GM19023 (cell line): ENCODE results near the gene MBTPS2.
"Not testable (repeated sequence)": the region's sequence is repeated elsewhere in the genome, so short reads cannot be mapped to it uniquely, and the experiment has no call there.

Experiments used
- ATAC-seq: cut with Tn5 transposase; IDR thresholded peaks from one replicate; pipeline ENCODE4 v1.9.1; 2021; ENCODE audit warnings: mild to moderate bottlenecking, moderate library complexity; ENCODE audit not compliant: unreplicated experiment

The MBTPS2 gene

DNA sequence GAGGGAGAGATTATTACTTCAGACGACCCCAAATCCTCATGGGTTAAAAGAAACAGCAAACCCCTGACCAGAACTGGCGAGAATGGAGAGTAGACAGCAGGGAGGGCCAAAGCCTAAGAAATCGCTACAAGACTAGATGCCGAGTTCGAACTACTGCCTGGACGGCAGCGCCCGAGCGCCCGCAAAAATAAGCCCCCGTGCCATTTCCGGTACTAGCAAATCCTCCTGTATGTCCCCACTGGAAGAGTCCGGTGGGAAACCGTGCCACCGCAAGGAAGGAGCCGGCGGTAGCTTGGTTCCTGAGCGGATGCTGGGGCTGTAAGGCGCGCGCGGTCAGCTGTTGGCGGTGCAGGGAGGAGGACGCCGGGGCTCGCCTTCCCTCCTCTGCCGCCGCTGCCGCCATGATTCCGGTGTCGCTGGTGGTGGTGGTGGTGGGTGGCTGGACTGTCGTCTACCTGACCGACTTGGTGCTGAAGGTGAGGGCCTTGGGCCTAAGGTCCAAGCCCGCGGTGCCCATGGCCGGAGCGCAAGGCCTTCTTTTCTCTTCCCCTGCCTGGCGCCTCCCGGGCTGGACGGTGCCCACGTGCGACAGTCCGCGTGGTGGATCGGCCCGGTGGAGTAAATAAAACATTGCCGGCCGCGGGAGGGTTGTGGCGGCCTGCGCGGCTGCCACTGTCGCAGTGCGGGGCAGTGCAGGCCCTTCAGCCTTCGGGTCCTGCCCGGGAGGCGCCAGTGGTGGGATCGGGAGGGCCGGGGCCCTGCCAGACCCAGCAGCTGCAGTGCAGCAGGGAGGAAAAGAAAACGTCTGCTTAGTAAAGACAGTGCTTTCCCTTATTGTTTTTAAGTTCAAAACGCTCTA lies at the start of gene MBTPS2:
MBTPS2 (plus strand) TSS at position 284 of the 859 bp plus-strand sequence; CDS start at position 402, 118 bp downstream.
- peak; percentile 84 for ATAC-seq

- ATAC-seq: peak; percentile 54
Measured at GRCh38 chrX:21798677-21799219, 40.7 kb upstream of the MBTPS2 start.

DNA sequence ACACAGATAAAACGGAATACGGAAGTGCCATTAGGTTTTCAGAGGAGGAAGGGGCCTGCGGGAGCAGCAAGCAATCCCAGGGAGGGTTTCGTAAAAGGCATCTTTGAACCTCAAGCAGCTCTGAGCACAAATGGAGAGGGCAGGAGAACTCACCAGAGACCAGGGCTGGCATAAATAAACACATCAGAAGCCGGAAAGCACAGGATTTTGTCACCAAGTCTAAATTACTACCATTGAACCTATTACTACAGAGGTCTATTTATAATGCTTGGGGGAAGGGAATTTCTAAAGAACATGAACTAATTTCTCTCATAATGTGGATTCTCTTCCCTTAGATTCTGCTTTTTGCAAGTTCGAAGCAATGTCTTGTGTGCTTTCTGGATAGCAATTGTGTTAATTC lies 39.6 kb upstream of the MBTPS2 start:
- ATAC-seq: no peak

DNA sequence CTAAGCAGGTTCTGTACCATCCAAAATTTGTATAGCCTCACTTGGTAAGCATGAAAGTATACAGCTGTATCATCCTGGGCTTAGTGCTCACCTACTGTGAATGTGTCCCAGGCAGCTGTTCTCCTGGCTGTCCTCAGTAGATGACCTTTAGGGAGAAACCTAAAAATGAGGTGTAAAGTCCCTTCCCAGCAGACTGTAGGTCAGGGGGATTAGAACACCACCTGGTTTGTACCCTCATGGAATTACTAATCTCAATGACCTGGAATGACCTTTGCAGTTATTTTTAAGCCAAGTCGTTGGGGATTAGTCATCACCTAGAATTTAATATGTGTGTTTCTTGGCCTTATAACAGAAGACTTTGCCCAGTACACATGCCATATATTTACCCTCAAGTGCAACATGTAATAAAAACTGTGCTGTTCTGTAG lies 39.1 kb upstream of the MBTPS2 start:
- no peak for ATAC-seq

- ATAC-seq: no peak
Measured at GRCh38 chrX:21802054-21802670, 37.3 kb upstream of the MBTPS2 start.

GRCh38 chrX:21802839-21803238 lies 36.6 kb upstream of the MBTPS2 start:
- ATAC-seq: no peak

GRCh38 chrX:21806691-21807090 lies 32.7 kb upstream of the MBTPS2 start:
- ATAC-seq: no peak

GRCh38 chrX:21811832-21812231 lies 27.6 kb upstream of the MBTPS2 start:
- no peak for ATAC-seq

- ATAC-seq: no peak
Measured at GRCh38 chrX:21812628-21813027, 26.8 kb upstream of the MBTPS2 start.

DNA sequence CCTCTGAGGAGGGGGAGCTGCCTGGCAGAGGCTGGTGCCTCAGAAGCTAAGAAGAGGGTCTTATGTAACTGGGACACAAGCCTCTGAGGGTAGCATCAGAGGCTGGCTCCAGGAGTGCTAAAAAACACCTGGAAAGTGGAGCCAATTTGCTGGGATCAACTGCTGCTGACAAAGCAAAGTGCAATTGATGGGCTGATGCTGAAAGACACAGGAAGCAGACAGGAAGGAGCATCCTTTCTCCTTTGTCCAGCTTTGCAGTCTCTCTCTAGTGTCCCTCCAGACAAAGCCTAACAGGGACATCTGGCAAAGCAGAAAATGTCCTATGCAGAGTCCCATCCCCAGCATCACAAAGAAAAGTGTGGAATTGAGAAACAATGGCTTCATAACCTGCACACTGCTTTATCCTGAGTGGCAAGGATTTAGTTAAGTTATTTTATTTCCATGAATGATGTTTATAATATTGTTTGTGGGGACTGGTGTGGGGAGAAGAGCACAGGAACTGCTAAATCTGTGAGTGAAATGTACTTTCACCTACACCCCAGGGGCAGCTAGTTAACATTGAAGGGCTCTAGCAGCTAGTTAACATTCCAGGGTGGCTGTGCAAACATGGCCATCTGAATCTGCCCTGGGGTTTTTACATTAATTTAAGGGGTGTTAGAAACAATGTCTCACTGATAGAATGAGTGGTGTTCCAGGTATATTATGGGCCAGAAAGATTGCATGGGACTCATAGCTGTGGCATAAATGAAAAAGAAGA lies 25.6 kb upstream of the MBTPS2 start:
- ATAC-seq: no peak

DNA sequence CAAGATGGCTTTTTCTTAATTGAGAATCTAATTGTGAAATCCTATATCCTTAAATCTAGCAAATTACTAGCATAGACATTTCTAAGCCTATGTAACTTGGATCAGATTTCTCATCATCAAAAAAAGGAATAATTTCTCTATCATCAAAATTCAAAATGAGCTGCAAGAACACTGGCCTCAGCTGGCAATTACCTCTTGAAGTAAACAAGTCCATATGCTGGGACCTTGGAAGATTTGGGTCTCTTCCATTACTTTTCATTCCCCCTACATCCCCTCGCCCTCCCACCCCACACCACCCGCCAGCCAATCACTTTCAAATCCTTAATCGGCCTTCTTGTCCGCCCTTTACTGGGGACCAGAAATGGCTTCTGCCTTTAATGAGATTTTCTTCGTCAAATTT lies 23.3 kb upstream of the MBTPS2 start:
- ATAC-seq: no peak

DNA sequence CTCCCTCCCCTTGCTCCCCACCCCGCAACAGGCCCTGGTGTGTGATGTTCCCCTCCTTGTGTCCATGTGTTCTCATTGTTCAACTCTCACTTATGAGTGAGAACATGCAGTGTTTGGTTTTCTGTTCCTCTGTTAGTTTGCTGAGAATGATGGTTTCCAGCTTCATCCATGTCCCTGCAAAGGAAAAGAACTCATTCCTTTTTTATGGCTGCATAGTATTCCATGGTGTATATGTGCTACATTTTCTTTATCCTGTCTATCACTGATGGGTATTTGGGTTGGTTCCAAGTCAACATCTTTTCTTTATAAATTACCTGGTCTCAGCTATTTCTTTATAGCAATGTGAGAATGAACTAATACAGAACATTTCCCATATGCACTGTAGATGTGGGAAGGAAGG lies 19.2 kb upstream of the MBTPS2 start:
- not testable (repeated sequence) for ATAC-seq

DNA sequence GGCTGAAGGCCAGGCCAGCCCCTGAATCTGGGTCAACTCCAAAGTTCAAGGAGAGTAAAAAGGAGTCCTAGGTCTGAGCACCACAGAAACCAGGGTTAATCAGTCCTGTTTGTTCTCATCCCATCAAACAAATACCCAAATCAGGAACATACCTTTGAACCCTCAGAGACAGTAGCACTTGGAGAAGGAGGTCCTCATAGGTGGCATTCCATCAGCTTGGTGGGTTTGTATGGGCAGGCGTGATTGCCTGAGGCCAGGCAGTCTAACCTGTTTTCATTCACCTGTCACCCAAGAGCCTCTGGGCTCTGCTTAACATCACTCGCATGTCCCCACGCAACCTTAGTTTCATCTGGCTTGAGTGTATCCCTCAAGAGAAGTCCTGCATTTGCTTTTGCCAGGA lies 17.5 kb upstream of the MBTPS2 start:
- ATAC-seq: no peak

DNA sequence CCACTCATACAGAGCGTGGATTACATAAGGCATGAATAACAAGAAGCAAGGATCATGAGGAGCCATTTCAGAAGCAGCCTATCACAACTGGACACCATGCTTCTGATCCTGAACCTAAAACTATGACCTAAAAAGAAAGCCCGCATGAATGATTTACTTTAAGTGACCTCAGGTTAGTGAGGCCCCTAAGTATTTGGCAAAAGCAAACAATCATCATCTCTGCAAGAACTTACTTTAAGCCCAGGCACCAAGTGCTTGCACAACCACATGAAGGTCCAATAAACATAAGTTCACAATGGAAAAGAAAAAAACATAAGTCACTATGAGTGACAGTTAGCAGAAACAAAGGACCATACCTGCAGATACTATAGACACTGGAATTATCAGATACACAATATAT lies 7.9 kb upstream of the MBTPS2 start:
- ATAC-seq: no peak

GRCh38 chrX:21837056-21837455 lies 2.4 kb upstream of the MBTPS2 start:
- ATAC-seq: no peak

- no peak for ATAC-seq
Measured at GRCh38 chrX:21838937-21839333, 482 bp upstream of the MBTPS2 start.

DNA sequence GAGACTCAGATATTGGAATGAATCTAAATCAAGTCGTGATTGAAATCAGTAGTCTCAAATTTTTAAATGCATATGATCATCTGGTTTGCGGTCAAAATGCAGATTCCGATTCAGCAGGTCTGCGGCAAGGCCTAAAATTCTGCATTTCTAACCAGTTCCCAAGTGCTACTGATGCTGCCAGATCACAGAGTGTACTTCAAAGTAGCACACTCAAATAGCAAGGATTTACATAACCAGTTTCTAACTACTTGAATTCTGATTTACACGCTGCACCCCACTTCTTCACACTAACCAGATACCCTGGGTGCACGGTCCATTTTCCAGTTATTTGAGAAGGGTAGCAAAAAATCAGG lies 752 bp downstream of the MBTPS2 start:
- peak; percentile 9 for ATAC-seq

GRCh38 chrX:21843179-21843578 lies 3.8 kb downstream of the MBTPS2 start:
- no peak for ATAC-seq

DNA sequence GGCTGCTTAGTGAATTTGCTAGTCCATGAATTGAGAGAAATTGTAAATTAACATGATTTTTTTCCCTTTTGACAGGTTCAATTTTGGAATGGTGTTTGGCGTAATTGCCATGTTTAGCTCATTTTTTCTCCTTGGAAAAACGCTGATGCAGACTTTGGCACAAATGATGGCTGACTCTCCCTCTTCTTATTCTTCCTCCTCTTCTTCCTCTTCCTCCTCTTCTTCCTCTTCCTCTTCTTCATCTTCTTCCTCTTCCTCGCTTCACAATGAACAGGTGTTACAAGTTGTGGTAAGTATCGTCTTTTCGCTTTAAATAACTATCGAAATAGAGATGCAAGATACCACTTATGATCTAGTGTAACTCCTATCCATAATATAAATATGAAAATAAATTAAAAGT lies 5.7 kb downstream of the MBTPS2 start:
- ATAC-seq: no peak

GRCh38 chrX:21847342-21847741 lies 7.9 kb downstream of the MBTPS2 start:
- ATAC-seq: no peak

DNA sequence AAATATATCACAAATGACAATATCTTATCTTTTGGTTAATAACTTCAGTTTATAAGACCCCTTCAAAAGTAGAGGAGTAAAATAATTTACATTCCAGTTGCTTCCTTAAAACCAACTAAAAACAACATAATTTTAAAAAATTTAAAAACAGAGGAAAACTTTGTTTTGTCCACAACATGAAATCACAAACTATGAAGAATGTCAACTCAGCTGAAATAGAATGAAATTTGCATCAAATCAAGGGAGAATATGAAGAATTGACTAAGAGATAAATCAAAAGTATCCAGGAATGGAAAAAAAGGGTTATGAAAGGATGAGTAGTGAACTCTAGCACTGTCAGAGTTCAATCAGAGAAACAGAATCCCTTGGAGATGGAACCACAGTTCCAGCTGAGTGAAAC lies 14.2 kb downstream of the MBTPS2 start:
- no peak for ATAC-seq
